Peyer's patch (tissue), 4 donors: ENCODE results near the gene BCAS3. TPM values are rescaled to one million over a fixed set of nuclear protein-coding genes. Genes with fewer than 3 reads are reported as not detected.

Source experiments
- DNase-seq, 3 donors: peaks; one replicate each; pipeline ENCODE4 v3.0.0-alpha.2; 2017 to 2019
- H3K27ac ChIP-seq, 4 donors: fragments of 200-600 bp; sonication (generic); one replicate each; pipeline ENCODE4 v1.5.1; 2016 to 2019
- H3K27me3 ChIP-seq, 2 donors: fragments of 200-600 bp; sonication (generic); one replicate each; pipeline ENCODE4 v1.5.1; 2019
- H3K36me3 ChIP-seq, 3 donors: fragments of 200-600 bp; sonication (generic); one replicate each; pipeline ENCODE4 v1.5.1; 2016 to 2019
- H3K4me1 ChIP-seq, 4 donors: fragments of 200-600 bp; sonication (generic); one replicate each; pipeline ENCODE4 v1.5.1; 2016 to 2019
- H3K4me3 ChIP-seq, 4 donors: fragments of 200-600 bp; sonication (generic); 1 replicate in 3 of 4; 2 replicates in 1 of 4; pipeline ENCODE4 v1.5.1; 2016 to 2019; ENCODE audit warnings: mild to moderate bottlenecking in 1 of 4
- H3K9me3 ChIP-seq, 4 donors: fragments of 200-600 bp; sonication (generic); one replicate each; pipeline ENCODE4 v1.5.1; 2016 to 2019; ENCODE audit warnings: mild to moderate bottlenecking in 1 of 4
- CTCF ChIP-seq, 6 experiments: fragments of 450-650 bp in 4 of 6; fragments of 200-600 bp in 2 of 6; sonication (generic) in 1 of 6; IDR thresholded peaks; one replicate each; pipeline ENCODE4 v1.5.1; 2017 to 2019; ENCODE audit warnings: antibody characterized with exemption in 6 of 6, mild to moderate bottlenecking in 3 of 6, moderate library complexity in 1 of 6
- POLR2A ChIP-seq, 2 donors: fragments of 450-650 bp; IDR thresholded peaks; one replicate each; pipeline ENCODE4 v1.5.1; 2017; ENCODE audit warnings: antibody characterized with exemption in 2 of 2, mild to moderate bottlenecking in 2 of 2, moderate library complexity in 2 of 2
- total RNA-seq, 4 donors: library from RNA; depleted of rRNA; stranded (reverse); fragments of >200 nt; gene quantifications; one replicate each; pipeline ENCODE4 v1.1.0, GENCODE V29; 2016

BCAS3 gene
- total RNA-seq, 4 donors from 2014 or later = 25.7 to 109 (median 57.1) TPM

GRCh38 chr17:61214753-61215152 lies 537.1 kb downstream of the BCAS3 start:
- Histone ChIP-seq H3K36me3 (no peaks in the 10 kb centered on the region), H3K4me3 (no peak overlapping the region), H3K27me3 (no peaks in the 10 kb centered on the region), H3K4me1 (no peaks in the 10 kb centered on the region), H3K27ac (no peak overlapping the region), H3K9me3 (no peaks in the 10 kb centered on the region)
- no peak for DNase-seq
- no peak for TF ChIP-seq POLR2A (IDR thresholded peaks at IDR 0.05)
- no peak for TF ChIP-seq CTCF (IDR thresholded peaks at IDR 0.05)

GRCh38 chr17:61216066-61216465 lies 538.4 kb downstream of the BCAS3 start:
- no peak overlapping the region for H3K27ac ChIP-seq
- H3K27me3 ChIP-seq = no peaks in the 10 kb centered on the region
- TF ChIP-seq CTCF (IDR thresholded peaks at IDR 0.05) (no peak), POLR2A (IDR thresholded peaks at IDR 0.05) (no peak)
- H3K4me1 ChIP-seq = no peaks in the 10 kb centered on the region
- no peak overlapping the region for H3K4me3 ChIP-seq
- no peak for DNase-seq
- H3K9me3 ChIP-seq = no peaks in the 10 kb centered on the region
- no peaks in the 10 kb centered on the region for H3K36me3 ChIP-seq

DNA sequence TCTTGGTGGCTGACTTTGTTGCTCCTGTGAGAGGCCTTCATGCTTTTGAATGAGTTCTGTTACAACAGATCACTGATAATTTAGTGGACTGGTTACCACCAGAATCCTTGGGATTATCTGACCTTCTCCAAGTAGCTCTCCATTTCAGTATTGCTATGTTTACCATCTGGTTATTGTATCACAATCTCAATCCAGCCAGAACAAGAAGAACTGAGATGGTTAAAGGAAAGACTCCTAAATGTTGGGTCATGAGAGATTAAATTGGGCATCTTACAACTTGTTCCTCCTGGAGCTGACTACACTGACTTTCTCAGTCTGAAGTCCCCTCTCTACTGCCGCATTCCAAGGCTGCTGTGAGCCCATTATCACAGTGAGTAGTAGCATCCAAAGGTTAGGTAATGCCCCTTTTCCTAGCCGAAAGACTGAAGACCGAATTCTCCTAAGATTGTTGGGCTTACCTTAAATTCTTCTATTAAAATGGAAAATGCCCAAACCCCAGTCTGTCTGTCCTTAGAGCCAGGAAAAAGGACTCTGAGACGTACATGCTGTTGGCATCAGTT lies 540.3 kb downstream of the BCAS3 start:
- H3K4me3 ChIP-seq = no peak overlapping the region
- H3K36me3 ChIP-seq = no peaks in the 10 kb centered on the region
- TF ChIP-seq CTCF (IDR thresholded peaks at IDR 0.05) = no peak
- TF ChIP-seq POLR2A (IDR thresholded peaks at IDR 0.05) = no peak
- no peaks in the 10 kb centered on the region for H3K27me3 ChIP-seq
- H3K27ac ChIP-seq = peak overlapping the region in 2 of 4 donors; percentile 60 to 65
- no peaks in the 10 kb centered on the region for H3K4me1 ChIP-seq
- DNase-seq = no peak
- H3K9me3 ChIP-seq = no peaks in the 10 kb centered on the region

DNA sequence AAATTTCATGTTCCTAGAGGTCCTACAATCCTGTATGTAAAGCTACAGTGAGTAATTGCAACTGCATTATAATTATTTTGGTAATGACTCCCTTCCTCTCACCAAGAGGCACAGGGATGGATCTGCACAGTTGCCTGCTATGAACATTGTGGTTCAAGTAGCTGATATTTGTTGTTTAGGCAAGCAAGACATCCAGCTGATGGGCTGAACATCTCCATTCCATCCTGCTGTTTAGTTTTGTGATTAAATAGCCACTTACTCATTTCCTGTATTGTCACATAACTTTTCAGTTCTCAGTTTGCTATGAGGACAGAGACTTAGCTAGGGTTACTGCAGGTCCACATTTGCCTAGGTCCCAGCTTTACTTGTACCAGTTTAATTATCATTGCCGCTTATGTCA lies 540.8 kb downstream of the BCAS3 start:
- H3K9me3 ChIP-seq = no peaks in the 10 kb centered on the region
- H3K36me3 ChIP-seq = no peaks in the 10 kb centered on the region
- H3K27me3 ChIP-seq = no peaks in the 10 kb centered on the region
- H3K27ac ChIP-seq = peak overlapping the region in 2 of 4 donors; percentile 60 to 65
- no peaks in the 10 kb centered on the region for H3K4me1 ChIP-seq
- no peak for DNase-seq
- TF ChIP-seq POLR2A (IDR thresholded peaks at IDR 0.05) (no peak), CTCF (IDR thresholded peaks at IDR 0.05) (no peak)
- no peak overlapping the region for H3K4me3 ChIP-seq

DNA sequence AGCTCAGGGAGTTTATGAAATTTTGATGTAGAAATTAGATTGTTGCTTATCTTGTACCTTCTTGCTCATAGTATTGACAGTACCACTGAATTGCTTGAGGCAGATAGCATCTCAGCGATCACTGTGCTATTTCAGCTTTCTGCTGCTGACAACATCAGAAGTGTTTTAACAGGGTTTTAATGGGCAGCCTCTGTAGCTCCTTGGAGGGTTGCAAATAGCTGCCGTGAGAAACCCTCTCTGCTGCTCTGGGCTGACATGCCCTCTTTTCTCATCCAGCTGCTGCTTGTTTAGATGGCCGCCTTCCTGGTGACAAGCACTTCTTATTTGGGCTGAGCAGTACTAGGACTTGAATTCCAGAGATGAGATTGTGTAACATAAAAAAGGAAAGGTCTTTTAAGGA lies 541.8 kb downstream of the BCAS3 start:
- Histone ChIP-seq H3K9me3 (no peaks in the 10 kb centered on the region), H3K27me3 (no peaks in the 10 kb centered on the region), H3K4me3 (no peak overlapping the region), H3K36me3 (no peaks in the 10 kb centered on the region), H3K4me1 (no peaks in the 10 kb centered on the region), H3K27ac (peak overlapping the region in 2 of 4 donors; percentile 60 to 65)
- no peak for TF ChIP-seq POLR2A (IDR thresholded peaks at IDR 0.05)
- no peak for TF ChIP-seq CTCF (IDR thresholded peaks at IDR 0.05)
- DNase-seq = no peak

- no peaks in the 10 kb centered on the region for H3K9me3 ChIP-seq
- TF ChIP-seq CTCF (IDR thresholded peaks at IDR 0.05) (no peak), POLR2A (IDR thresholded peaks at IDR 0.05) (no peak)
These were observed 543.5 kb downstream of the BCAS3 start for GRCh38 chr17:61221181-61221580.

More at GRCh38 chr17:61221181-61221580, 543.5 kb downstream of the BCAS3 start:
- H3K36me3 ChIP-seq = no peaks in the 10 kb centered on the region
- no peak overlapping the region for H3K27ac ChIP-seq
- no peaks in the 10 kb centered on the region for H3K4me1 ChIP-seq
- H3K27me3 ChIP-seq = no peaks in the 10 kb centered on the region
- no peak overlapping the region for H3K4me3 ChIP-seq
- DNase-seq = no peak
